ENCODE data around the gene MXRA5.
"Not testable (repeated sequence)": the region's sequence is repeated elsewhere in the genome, so short reads cannot be mapped to it uniquely, and the experiment has no call there.

The MXRA5 gene

DNA sequence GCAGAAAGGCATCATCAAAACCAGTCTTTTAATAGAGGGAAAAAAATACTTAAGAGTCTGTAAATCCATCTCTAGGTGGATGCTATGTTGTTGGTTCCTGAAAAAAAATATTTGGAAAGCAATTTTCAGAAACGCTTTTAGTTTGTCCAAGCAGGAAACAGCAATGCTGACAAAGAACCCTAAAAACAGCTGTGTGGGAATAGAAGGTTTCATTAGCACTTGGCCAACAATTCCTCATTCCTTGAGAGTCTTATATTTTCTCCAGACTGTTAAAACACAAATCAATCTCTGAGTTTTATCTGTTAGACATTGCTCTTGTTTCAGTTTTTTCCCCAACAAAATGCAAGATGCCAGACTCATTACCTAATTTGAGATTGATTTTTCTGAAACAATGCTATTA is 6.4 kb downstream of the MXRA5 start:
- no peak for DNase-seq

DNA sequence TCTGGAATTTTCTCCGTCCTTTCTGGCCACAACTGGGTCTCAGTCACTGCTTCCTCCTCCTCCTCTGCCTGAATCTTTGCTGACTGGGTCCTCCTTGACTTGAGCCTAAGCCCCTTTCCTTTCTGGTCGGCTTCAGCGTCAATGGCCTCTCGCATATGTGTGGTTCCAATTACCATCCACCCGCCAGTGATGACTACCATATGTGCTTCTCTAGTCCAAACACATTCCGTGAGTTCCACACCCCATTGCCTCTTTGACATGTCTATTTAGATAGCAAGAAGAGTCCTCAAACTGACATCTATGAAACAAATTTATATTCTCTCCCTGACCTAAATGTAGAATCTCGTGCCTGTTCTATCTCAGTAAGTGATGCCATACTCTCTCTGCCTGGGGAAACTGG is 19.8 kb downstream of the MXRA5 start:
- DNase-seq, result no peak

DNA sequence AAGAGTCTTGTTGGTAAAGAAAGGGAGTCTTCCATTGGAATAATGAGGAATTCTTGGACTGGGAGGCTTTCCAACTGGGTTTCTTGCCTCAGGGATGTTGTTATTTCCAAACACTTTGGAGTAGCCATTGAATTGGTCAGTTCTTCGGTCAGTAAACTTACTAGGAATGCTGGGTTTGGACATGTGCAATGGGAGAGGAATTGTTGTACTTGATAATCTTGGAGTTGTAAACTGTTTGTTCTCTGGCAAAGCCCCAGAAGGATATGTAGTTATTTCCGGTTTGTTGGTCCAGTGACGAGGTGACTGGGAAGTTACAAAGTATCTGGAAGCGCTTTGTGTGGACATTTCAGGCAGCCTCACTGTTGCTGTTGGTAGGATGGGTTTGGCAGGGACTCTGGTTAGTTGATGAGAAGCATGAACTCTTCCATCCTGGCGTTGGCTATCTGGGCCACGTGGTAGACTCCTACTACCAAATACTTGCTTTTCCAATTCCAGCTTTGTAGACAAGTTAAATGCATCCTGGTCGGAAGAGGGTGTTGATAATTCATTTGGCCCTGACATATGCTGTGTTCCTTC is 25.9 kb downstream of the MXRA5 start:
- no peak for DNase-seq

DNA sequence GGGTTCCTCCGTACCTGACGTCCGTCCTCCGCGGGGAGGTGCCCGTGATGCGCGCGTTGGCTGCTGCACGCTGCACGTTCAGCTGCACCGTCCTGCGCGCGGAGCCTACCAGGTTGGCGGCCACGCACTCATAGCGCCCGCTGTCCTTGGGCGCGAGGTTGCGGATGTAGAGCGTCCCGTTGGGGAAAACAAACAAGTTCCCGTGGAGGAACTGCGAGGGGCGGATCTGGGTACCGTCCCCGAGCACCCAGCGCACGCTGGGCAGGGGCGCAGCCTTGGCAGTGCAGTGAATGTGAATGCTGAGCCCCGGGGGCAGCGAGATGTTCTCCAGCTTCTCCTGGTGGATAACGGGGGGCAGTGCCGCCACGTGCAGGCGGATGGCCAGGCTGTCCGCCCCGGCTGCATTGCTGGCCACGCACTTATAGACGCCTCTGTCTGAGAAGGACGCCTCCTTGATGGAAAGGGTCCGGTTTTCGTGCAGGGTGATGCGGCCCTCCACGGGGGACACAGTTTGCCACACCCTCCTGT is 29.2 kb downstream of the MXRA5 start:
- DNase-seq, result no peak

DNA sequence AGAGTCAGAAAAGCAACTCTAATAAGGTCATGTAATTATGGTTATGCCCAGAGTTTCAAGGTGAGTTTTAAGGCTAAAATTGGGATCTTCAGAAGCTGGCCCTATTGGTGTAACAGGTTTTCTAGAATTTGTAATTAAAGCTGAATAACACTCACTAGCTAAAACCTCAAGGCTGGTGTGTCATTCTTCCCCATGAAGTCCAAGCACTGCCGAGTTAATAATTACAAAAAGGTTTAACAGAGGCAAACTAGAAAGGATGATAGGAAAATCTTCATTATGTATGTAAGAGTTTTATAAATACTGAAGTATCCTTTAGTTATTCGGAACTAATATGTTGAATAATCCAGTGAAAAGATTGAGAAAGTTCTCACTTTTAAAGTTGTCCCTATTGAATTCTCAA is 34.3 kb downstream of the MXRA5 start:
- DNase-seq, result no peak

DNA sequence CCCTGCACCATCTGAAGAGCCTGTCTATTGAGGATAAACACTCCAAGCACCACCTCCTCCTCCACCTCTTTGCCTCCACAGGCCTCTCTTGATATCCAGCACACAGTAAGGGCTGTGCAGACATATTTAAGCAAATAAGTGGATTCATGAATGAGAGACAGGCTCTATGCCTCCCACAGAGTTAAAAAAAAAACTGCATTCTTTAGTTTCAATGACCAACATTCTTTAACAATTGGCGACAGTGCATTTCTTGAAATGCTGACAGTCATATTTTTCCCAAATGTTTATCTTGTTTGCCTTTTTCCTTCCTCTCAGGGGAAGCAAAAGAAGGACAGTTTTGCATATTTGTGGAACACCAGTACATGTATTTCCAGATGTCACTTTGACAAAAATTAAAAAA is 38.6 kb downstream of the MXRA5 start:
- DNase-seq, result no peak

DNA sequence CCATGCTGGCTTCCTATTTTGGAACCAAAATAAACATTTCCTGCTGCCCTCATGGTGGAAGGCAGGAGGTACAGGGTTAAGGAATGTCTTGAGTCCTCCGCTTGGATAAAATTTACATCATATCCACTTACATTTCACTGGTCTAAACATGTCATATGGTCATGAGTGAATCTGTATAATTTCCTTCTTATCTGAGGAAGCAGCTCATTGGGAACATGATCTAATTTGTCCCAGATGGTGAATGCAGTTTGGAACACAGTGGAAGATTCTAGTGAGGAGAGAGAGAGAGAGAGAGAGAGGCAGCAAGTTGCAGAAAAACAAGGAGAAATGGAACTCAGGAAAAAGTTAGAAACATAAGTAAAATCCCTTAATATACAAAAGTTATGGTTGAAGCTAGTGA is 46.8 kb downstream of the MXRA5 start:
- no peak for DNase-seq

DNA sequence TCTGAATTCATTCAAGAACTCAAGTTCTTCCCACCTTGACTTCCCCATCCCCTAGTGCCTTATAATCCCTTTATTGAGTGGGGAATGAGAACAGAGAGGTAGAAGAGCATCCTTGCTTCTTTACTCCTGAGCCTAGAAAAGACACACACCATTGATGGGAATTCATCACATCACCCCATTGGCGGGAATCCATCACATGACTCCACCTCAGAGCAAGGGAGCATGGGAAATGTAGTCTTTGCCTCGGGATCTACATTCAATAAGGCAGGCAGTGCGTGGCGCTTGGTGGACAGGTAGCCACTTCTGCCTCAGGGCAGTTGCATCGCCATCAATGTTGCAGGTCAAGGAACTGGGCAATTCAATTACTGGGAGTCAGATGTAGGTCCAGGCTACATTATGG is 50.7 kb downstream of the MXRA5 start:
- no peak for DNase-seq

DNA sequence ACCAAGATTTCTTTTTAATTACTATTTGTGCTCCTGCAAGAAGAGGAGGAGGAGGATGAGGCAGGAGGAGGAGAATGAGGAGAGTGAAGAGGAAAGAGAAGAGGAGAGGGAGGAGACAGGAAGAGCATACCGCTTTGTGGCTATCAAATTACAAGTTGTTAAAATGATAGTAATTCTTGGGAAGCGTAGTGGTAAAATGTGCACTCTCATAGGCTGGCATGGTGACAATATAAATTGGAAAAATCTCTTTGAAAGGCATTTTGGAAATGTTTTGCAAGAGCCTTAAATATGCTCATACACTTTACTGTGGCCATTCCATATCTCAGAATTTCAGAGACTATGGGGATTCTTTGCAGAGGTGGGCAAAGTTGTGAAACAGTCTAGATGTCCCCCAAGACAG is 53.2 kb downstream of the MXRA5 start:
- no peak for DNase-seq

DNA sequence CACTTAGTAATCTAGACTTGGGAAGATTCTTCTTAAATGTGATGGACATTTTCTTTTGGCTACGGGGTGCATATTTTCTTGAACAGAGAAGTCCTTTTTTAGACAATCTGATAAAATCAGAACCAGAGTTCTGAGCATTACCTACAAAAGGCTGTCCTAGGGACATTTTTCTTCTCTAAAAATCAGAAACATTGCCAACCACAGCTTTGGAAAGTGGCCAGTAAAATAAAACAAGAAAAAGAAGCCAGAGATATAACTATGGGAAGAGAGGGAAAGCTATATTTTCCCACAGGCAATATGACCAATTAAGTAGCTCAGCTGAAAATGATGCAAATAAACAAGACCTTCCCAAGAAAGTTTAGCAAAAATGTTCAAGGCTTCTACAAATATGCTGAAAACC is 55.9 kb downstream of the MXRA5 start:
- no peak for DNase-seq

DNA sequence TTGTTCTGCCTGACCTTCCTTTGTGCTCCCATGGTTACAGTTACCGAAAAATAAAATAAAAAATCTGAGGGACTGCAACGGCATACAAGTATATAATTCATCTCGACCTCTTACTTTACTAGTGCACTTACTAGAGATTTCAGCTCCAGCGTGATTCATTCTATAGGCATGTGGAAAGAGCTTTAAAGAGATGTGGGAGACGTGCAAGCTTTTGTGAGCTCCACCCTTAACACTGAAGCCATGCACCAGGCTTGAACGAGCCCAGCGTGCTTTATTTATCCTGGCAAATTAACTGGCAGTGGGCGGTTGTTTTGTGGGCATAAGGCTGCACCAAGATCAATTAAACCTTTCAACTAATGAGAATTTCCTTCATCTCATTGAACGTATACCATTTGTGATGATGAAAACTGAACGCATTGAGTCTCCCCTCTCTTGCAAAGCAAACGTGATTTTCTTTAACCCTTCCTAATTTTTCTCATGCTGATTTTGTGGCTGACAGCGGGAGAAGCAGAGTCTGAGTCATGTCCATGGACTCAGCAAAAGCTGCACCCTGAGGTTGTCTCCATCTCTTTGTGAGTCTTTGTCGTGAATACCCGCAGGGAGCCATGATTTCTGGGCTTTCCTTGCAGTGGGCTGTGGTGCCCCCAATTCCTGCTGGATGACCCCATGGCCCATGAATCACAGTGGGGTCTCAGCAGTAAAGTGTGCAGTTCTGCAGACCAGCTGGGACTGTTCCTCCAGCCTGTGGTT is 60.1 kb downstream of the MXRA5 start:
- DNase-seq, result no peak

DNA sequence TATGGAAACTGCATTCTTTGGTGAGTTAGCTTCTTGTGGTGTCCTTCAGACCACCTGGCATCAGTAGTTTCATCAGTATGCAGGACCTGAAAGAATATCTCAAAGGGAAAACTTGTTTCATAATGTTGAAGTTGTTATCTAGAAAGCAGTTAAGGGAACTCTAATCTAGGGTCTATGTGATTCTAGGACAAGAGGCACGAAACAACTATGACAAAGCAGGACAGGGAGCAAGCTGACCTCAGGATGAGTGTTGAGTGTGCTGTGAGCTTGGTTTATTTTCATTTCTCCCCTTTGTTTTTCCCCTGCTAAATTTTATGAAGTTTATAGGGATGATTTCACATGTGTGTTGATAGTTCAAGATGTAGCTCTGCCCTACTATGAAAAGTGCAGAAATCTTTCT is 65.7 kb downstream of the MXRA5 start:
- no peak for DNase-seq

DNA sequence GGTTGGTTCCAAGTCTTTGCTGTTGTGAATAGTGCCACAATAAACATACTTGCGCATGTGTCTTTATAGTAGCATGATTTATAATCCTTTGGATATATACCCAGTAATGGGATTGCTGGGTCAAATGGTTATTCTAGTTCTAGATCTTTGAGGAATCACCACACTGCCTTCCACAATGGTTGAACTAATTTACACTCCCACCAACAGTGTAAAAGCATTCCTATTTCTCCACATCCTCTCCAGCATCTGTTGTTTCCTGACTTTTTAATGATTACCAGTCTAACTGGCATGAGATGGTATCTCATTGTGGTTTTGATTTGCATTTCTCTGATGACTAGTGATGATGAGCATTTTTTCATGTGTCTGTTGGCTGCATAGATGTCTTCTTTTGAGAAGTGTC is 72.8 kb downstream of the MXRA5 start:
- DNase-seq, result not testable (repeated sequence)

DNA sequence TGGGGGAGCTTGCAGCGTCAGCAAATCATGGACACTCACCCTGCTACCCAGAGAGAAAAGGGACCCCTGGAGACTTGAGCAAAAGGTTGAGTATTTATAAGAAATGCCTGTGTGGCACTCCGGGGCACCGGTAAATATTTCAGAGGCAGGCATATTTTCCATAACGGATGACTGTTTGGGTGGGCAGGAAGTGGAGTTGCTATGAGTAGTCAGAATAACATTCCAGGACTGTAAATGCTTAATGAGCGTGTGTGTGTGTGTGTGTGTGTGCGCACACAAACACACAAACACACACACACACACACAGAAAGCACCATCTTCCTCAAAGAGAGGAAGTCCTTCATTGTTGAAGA is 74.6 kb downstream of the MXRA5 start:
- DNase-seq, result no peak

DNA sequence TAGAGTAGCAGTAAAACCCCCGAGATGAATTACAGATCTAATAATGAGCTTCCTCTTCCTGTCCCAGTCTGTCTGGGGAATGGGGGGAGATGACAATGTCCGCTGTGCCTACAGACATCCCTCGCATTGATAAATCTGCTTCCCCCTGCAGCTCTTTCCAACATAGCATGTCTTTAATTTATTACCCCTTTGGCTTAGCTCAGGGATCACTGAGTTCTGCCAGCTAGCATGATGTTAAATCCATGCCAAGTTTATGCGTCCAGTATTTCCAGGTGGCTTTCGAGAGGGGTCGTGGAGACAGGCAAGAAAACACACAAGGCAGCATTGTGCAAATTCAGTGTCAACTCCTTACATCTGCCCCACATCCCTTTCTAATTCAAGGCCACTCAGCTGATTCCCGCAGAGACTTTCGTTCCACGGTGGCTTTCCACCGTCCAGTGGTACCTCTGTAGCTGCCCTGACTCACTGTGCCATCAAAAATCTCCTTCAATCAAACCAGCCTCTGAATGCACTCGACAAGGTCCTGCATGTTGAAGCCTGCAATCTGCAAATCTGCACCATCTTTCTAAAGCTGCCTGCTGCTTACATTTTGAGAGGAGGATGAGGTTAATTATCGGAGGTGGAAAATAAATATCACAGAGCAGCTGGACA is 75.1 kb downstream of the MXRA5 start:
- peak; percentile 25 for DNase-seq

DNA sequence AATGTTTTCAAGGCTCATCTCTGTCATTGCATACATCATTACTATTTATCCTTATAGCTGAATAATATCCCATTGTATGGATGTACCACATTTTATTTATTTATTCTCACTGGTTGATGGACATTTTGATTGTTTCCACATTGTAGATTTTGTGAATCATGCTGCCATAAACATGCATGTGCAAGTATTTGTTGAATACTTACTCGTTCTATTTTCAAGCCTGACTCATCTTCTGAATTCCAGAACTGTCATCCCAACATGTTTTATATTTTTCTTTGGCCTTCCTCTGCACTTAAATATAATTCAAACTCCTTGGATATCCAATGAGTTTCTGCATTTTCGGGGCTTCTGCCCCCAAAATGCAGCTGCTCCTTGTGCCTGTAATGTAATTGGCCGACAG is 77.6 kb downstream of the MXRA5 start:
- DNase-seq, result no peak

DNA sequence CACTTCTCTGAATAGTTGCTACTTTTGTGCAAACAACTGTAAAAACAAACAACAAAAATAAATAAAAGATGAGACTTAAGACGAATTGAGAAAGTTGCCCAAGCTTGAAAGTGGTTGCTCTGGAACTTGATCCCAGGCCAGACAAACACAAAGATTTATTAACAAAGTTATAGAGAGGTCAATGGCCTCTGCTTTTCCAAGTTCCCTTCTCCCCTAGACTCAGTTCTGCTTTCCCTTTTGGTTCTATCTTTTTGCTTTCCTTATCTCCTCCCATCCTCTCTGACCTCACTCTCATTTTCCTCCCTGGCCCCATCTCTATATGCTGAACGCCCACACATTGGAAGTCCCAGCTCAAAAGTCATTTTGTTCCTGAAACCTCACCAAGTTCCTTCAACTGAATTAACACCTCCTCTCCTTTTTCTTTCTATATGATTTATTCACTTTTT is 82.7 kb downstream of the MXRA5 start:
- DNase-seq, result no peak

DNA sequence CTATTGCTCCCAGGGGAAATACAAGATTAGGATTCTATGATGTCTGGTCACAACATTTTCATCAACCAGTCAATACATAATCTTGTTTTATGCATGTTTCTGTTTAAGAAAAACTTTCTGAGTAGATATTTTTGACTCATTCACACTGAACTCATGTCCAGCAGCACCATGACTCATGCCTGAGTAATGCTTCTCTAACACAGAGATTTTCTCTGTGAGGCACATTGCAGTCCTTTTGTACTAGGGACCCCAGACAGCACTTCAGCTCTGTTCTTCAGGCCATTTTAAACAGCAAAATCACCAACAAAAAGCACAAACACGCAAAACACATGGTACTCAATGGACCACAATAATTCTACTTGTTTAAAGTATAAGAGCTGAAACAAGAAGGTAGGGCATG is 83.6 kb downstream of the MXRA5 start:
- DNase-seq, result no peak

All from NCI-H446 treated with DMSO at 0.1 percent for 48 hours (cell line).